GM23338 (cell line): ENCODE results near the gene UMODL1. TPM values are rescaled to one million over a fixed set of nuclear protein-coding genes. Genes with fewer than 3 reads are reported as not detected.

Source experiments
- ATAC-seq: fragments of 200-7000 bp; cut with Tn5 transposase; 3 replicates; pipeline ENCODE4 v1.9.1; 2020
- DNase-seq: peaks from one replicate; pipeline ENCODE4 v3.0.0-alpha.2; 2015; ENCODE audit warnings: low spot score
- H2AFZ ChIP-seq: fragments of 200-600 bp; sonication (generic); 2 replicates; pipeline ENCODE4 v1.8.0; 2016; ENCODE audit warnings: antibody characterized with exemption, mild to moderate bottlenecking, moderate library complexity
- H3F3A ChIP-seq: fragments of 200-600 bp; sonication (generic); replicated peaks from 2 replicates; pipeline ENCODE4 v1.8.0; 2017; ENCODE audit warnings: antibody characterized with exemption, mixed run types, low read depth
- H3K27ac ChIP-seq: fragments of 200-600 bp; sonication (generic); 2 replicates; pipeline ENCODE4 v1.6.1; 2016; ENCODE audit warnings: low read depth
- H3K27me3 ChIP-seq: fragments of 200-600 bp; sonication (generic); 2 replicates; pipeline ENCODE4 v1.8.0; 2016; ENCODE audit warnings: mild to moderate bottlenecking, mixed run types, moderate library complexity; ENCODE audit not compliant: insufficient read depth
- H3K36me3 ChIP-seq: fragments of 200-600 bp; sonication (generic); 2 replicates; pipeline ENCODE4 v1.8.0; 2016; ENCODE audit warnings: mild to moderate bottlenecking; ENCODE audit not compliant: insufficient read depth
- H3K4me1 ChIP-seq: fragments of 200-600 bp; sonication (generic); 2 replicates; pipeline ENCODE4 v1.8.0; 2016; ENCODE audit warnings: mild to moderate bottlenecking, moderate library complexity; ENCODE audit not compliant: insufficient read depth
- H3K4me2 ChIP-seq: fragments of 200-600 bp; sonication (generic); 2 replicates; pipeline ENCODE4 v1.7.1; 2017; ENCODE audit warnings: mixed run types
- H3K4me3 ChIP-seq: fragments of 200-600 bp; sonication (generic); 2 replicates; pipeline ENCODE4 v1.6.1; 2016; ENCODE audit warnings: mixed run types
- H3K79me2 ChIP-seq: fragments of 200-600 bp; sonication (generic); replicated peaks from 2 replicates; pipeline ENCODE4 v1.8.0; 2017; ENCODE audit warnings: mild to moderate bottlenecking; ENCODE audit not compliant: insufficient read depth
- H3K9me2 ChIP-seq: fragments of 200-600 bp; sonication (generic); 2 replicates; pipeline ENCODE4 v1.8.0; 2017; ENCODE audit not compliant: insufficient read depth
- H4K20me1 ChIP-seq: fragments of 200-600 bp; sonication (generic); replicated peaks from 2 replicates; pipeline ENCODE4 v1.8.0; 2017; ENCODE audit warnings: mild to moderate bottlenecking; ENCODE audit not compliant: insufficient read depth
- H3K27ac Mint-ChIP-seq: 2 replicates; pipeline ENCODE4 v1.8.0; 2020; ENCODE audit warnings: inconsistent platforms, mild to moderate bottlenecking, moderate library complexity, mixed read lengths
- H3K27me3 Mint-ChIP-seq: 3 replicates; pipeline ENCODE4 v1.8.0; 2022; ENCODE audit warnings: low read depth, mild to moderate bottlenecking, moderate library complexity, mixed read lengths, inconsistent platforms; ENCODE audit not compliant: insufficient read depth, poor library complexity
- H3K36me3 Mint-ChIP-seq: 3 replicates; pipeline ENCODE4 v1.8.0; 2021; ENCODE audit warnings: low read depth, mild to moderate bottlenecking, inconsistent platforms, moderate library complexity, mixed read lengths
- H3K4me1 Mint-ChIP-seq: 3 replicates; pipeline ENCODE4 v1.8.0; 2020; ENCODE audit warnings: mild to moderate bottlenecking, inconsistent platforms, mixed read lengths
- H3K4me3 Mint-ChIP-seq: 3 replicates; pipeline ENCODE4 v1.8.0; 2021; ENCODE audit warnings: moderate library complexity, mild to moderate bottlenecking, inconsistent platforms, mixed read lengths
- H3K9me3 Mint-ChIP-seq: 3 replicates; pipeline ENCODE4 v1.8.0; 2020; ENCODE audit warnings: moderate library complexity, mild to moderate bottlenecking, inconsistent platforms, mixed read lengths
- CTCF ChIP-seq, 2 experiments: fragments of 200-600 bp in 1 of 2; sonication (generic) in 1 of 2; conservative IDR thresholded peaks; 2 replicates each; pipeline versions ENCODE4 v1.5.1 to v1.6.1; 2016 to 2017; ENCODE audit warnings: antibody characterized with exemption in 2 of 2, low read depth in 2 of 2, mild to moderate bottlenecking in 2 of 2, moderate library complexity in 1 of 2
- EZH2phosphoT487 ChIP-seq: fragments of 200-600 bp; sonication (generic); IDR thresholded peaks from one replicate; pipeline ENCODE4 v1.8.1; 2018; ENCODE audit warnings: antibody characterized with exemption; ENCODE audit not compliant: unreplicated experiment
- NANOG ChIP-seq: IDR thresholded peaks from 2 replicates; pipeline ENCODE4 v1.6.1; 2016; ENCODE audit warnings: antibody characterized with exemption, borderline replicate concordance
- REST ChIP-seq: IDR thresholded peaks from one replicate; pipeline ENCODE4 v1.6.1; 2018; ENCODE audit warnings: antibody characterized with exemption; ENCODE audit not compliant: unreplicated experiment
- STAT1 ChIP-seq: IDR thresholded peaks from one replicate; pipeline ENCODE4 v1.6.1; 2016; ENCODE audit warnings: antibody characterized with exemption; ENCODE audit not compliant: unreplicated experiment
- ZNF114 ChIP-seq: fragments of 250-450 bp; sonication (Bioruptor Pico); IDR thresholded peaks from 2 replicates; pipeline ENCODE4 v1.5.0; 2020; ENCODE audit warnings: mild to moderate bottlenecking, moderate library complexity
- polyA plus RNA-seq: library from polyadenylated mRNA; unstranded; fragments of >200 nt; fragmentation: Nextera tagmentation; extraction: Ambion mirVana; gene quantifications from 2 replicates; pipeline ENCODE4 v1.2.1, GENCODE V29; 2016
- total RNA-seq: library from RNA; depleted of rRNA; stranded (reverse); fragments of >200 nt; shearing (Covaris generic); gene quantifications from 2 replicates; pipeline ENCODE4 v1.2.3, GENCODE V29; 2014

The UMODL1 gene
- total and polyA plus RNA-seq, 2 experiments from 2014 or later: not detected

GRCh38 chr21:42079008-42079938 is 8.2 kb downstream of the UMODL1 start:
- no peak overlapping the region for H2AFZ ChIP-seq

More at GRCh38 chr21:42079008-42079938, 8.2 kb downstream of the UMODL1 start:
- Histone ChIP-seq H3F3A (no peaks in the 10 kb centered on the region), H3K4me1 (no peaks in the 10 kb centered on the region), H3K79me2 (no peaks in the 10 kb centered on the region), H3K27ac (no peak overlapping the region), H3K27me3 (no peaks in the 10 kb centered on the region), H3K9me2 (no peaks in the 10 kb centered on the region), H4K20me1 (no peaks in the 10 kb centered on the region), H3K36me3 (no peaks in the 10 kb centered on the region), H3K4me2 (no peak overlapping the region), H3K4me3 (no peak overlapping the region)
- Mint-ChIP-seq H3K4me1 (no peaks in the 10 kb centered on the region), H3K9me3 (no peaks in the 10 kb centered on the region), H3K36me3 (no peaks in the 10 kb centered on the region), H3K4me3 (no peak overlapping the region), H3K27me3 (peaks cover 13% of the 10 kb centered on the region), H3K27ac (no peak overlapping the region)
- DNase-seq (no peak), ATAC-seq (no peak)
- TF ChIP-seq EZH2phosphoT487: no peak
- no peak for TF ChIP-seq CTCF (conservative IDR thresholded peaks at IDR 0.05; ENCODE audit: low read depth in 2 of 2)
- no peak for TF ChIP-seq ZNF114
- TF ChIP-seq REST: no peak
- TF ChIP-seq NANOG: no peak
- TF ChIP-seq STAT1: no peak
